ENCODE data around the gene TMLHE.
A peak's percentile ranks its signal among the peaks of the same experiment; 100 is the strongest.
"Not testable (repeated sequence)": the region's sequence is repeated elsewhere in the genome, so short reads cannot be mapped to it uniquely, and the experiment has no call there.

Gene TMLHE, protein sequence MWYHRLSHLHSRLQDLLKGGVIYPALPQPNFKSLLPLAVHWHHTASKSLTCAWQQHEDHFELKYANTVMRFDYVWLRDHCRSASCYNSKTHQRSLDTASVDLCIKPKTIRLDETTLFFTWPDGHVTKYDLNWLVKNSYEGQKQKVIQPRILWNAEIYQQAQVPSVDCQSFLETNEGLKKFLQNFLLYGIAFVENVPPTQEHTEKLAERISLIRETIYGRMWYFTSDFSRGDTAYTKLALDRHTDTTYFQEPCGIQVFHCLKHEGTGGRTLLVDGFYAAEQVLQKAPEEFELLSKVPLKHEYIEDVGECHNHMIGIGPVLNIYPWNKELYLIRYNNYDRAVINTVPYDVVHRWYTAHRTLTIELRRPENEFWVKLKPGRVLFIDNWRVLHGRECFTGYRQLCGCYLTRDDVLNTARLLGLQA

DNA sequence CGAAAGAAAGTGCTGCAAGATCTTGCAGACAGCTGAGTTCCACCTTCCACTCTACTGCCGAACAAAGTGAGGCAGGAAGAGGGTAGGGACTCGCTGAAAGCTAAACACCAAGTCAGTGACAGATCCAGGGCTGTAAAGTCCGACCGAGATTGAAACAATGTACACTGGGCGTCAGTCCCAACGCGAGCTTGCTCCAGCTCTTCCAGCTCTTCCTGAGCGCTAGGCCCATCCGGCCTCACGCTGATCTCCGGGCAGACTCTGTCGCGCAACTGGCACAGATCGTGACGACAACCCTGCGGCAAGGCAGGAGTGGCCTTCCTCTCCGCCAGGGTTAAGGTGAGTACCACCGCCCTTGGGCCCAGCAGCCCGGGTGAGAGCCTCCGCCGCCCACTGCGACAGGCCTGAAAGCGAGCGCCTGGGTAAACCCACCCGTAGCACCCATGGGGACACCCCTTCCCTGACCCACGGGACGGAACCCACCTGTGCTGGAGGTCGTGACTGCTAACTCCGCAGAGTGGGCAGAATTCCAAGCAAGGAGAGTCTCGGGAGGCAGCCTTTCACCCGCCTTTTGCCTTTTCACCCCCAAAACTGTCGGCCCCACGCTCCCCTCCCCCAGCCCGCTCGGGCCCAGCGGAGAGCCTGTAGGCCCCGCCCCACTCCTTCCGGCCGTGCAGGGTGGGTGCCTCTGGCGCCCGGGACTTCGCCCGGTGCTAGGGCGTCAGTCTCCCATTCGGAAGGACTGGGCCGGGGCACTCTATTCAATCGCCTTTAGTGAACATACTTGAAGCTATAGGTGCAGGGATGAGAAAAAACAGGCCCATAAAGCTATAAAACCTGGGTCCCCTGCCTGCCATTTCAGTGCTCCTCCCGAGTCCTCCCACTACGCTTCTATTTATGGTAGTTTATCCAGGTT is at the start of gene TMLHE, which contains the start of gene SPRY3:
Gene TMLHE (minus strand): TSS at position 641 of the 913 bp plus-strand sequence. CDS start 67,676 bp downstream, outside the sequence.
Gene SPRY3 (plus strand): TSS at position 275 of the 913 bp plus-strand sequence.
- DNase-seq (ENCODE audit: low spot score), result peak; percentile 63

DNA sequence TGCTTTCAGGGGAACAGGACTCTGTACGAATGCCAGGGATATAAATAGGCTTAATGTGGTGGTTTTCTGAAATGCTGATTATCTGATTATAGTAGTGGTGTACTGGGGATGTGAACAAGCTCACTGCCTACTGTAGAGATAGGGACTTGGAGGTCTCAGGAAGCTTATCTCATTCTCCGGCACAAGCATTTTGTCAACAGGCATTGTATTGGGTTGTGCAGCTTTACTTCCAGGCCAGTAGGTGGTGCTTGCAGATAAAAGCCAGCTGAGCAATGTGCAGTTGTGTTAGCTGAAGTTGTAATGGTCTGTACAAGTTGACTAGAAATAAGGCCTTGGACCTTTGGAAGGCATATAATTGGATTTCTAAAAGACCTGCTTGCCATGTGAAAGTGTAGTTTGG is 49.5 kb upstream of the TMLHE start:
- no peak for DNase-seq (ENCODE audit: low spot score)

DNA sequence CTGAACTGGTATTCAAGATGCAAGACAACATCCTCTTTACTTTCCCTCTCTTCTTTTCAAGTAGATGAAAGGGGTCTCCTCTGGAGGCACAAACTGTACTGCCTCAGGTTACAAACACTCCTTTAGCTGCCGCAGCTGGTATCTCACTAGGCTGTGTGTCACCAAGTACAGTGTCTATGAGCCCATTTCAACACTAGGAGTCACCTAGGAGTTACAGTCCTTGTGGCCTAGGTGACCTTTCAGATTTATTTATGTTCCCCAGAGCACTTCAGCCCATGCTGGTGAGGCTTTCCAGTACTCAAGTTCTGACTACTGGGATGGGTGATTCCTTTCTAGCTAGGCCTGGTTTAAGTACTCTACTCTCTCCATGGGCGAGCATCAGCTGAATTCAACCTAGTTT is 32.4 kb upstream of the TMLHE start:
- DNase-seq (ENCODE audit: low spot score), result no peak

DNA sequence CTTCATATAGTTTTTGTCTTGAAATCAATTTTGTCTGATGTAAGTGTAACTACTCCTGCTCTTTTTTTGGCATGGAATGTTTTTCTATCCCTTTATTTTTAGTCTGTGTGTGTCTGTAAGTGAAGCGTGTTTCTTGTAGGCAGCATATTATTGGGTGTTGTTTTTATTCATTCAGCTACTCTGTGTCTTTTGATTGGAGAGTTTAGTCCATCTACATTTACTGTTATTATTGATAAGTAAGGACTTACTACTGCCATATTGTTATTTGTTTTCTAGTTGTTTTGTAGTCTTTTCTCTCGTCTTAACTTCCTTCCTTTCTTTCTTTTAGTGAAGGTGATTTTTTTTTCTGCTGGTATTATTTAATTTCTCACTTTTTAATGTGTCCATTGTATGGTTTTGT is 30.5 kb upstream of the TMLHE start:
- DNase-seq (ENCODE audit: low spot score), result no peak

DNA sequence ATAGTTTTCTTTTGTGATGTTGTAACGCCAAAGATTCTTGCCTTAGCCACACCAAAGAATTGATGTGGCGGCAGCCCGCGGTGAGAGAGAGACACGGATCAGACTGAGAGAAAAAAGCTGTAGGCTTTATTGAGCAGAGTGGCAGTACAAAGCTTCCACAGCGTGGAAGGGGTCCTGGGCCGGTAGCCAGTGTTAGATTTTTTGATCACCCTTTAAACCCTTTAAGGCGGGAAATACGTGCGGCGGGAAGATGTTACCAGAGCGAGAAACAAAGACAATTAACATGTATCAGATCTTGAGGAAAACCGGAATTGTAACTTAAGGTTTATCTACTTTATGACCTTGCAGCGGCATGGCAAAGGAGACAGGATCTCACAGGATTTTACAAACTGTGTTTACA is 28.6 kb upstream of the TMLHE start:
- not testable (repeated sequence) for DNase-seq (ENCODE audit: low spot score)

DNA sequence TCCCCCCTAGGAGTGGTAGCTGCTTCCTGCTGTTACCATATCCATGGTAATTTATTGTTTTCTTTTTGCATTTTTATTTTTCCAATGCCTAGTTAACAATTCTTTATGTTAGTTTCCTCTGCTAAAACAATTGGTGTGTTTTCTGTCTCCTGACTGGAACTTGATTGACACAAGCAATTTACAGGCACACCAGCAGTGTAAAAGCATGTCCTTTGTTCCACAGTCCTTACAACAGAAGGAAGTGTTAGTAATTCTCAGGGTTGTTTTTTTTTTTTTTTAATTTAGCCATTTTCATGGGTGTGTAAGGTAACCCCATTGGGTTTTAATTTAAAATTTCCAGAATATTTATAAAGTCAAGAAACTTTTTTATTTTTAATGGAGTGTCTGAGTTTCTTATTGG is 25.0 kb upstream of the TMLHE start:
- DNase-seq (ENCODE audit: low spot score), result no peak

DNA sequence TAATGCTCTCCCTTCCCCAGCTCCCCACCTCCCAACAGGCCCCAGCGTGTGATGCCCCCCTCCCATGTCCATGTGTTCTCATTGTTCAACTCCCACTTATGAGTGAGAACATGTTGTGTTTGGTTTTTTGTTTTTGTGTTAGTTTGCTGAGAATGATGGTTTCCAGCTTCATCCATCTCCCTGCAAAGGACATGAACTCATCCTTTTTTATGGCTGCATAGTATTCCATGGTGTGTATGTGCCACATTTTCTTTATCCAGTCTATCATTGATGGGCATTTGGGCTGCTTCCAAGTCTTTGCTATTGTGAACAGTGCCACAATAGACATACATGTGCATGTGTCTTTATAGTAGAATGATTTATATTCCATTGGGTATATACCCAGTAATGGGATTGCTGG is 22.3 kb upstream of the TMLHE start:
- not testable (repeated sequence) for DNase-seq (ENCODE audit: low spot score)

DNA sequence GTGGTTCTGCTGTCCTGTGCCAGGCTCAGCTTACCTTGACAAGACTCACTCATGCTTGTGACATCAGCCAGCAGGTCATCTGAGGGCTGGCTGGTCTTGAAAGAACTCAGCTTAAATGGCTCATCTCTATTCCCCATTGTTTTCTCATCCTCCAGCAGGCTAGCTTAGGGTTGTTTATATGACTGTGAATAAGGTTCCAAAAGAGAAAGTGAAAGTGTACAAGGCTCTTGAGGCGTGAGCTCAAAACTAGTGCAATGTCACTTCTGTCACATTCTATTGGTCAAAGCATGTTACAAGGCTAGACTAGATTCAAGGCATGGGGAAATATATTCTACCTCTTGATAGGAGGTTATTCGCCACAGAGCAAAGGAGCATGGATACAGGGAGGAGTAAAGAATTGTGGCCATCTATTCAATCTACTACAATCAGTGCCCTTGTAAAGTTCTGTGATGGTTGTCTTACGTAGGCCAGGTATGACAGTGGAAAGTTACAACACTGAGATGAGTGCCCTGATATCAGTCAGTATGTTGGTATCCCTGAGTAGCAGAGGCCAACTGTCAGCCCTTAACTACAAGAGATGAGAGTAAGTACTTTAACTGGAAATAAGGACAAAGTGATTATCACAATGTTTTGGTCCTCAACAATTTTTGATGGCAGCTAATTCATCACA is 19.8 kb upstream of the TMLHE start:
- peak; percentile 52 for DNase-seq (ENCODE audit: low spot score)

DNA sequence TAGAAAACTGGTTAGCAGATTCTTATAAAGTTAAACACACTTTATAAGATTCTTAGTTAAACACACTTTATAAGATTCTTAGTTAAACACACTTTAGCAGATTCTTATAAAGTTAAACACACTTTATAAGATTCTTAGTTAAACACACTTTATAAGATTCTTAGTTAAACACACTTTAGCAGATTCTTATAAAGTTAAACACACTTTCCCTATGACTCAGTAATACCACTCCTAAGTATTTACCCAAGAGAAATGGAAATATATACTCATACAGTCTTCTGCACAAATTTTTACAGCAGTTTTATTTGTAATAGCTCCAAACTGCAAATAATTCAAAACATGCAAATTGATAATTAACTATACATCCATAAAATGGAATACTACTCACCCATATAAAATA is 7.4 kb upstream of the TMLHE start:
- not testable (repeated sequence) for DNase-seq (ENCODE audit: low spot score)

DNA sequence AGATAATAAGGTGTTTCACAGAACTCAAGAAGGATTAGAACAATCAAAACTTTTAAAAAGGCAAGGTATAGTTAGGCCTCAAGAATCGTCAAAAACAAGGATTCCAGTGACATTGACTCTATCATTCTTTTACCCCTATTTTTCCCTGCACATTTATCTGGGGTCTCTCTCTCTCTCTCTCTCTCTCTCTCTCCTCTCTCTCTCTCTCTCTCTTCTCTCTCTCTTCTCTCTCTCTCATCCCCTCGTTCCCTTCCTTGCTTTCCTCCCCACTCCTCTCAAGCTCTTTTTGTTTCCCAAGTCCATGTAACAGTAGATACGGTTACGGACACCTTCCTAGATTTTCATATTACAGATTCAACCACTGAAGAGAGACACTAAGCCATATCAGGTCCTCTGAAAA is 3.2 kb upstream of the TMLHE start:
- DNase-seq (ENCODE audit: low spot score), result no peak

DNA sequence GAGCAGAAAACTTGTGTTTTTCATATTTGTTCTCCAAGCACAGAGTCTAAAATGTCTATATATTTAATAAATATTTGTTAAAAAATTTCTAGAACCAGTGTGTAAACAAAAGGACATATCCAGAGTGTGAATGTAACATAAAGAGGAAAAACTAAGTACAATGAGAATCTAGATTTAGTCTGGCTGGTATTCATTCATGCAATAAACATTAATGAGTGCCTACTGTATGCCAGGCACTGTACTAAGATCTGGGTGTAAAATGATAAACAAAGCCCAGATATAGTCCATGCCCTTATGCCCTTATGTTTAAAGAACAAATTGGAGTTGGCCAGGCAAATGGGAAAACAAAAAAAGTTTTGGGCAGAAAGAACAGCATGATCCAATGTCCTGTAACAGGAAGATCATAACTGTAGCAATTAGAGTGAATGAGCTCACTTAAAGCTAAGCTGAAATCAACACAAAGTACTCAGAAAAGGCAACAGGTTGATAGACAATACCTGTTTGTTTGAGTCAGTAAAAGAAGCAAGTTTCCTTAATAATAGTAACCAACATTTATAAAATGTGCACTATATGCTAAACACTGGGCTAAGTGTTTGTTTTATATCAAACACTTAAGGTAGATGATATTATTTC is 1.3 kb upstream of the TMLHE start:
- no peak for DNase-seq (ENCODE audit: low spot score)

DNA sequence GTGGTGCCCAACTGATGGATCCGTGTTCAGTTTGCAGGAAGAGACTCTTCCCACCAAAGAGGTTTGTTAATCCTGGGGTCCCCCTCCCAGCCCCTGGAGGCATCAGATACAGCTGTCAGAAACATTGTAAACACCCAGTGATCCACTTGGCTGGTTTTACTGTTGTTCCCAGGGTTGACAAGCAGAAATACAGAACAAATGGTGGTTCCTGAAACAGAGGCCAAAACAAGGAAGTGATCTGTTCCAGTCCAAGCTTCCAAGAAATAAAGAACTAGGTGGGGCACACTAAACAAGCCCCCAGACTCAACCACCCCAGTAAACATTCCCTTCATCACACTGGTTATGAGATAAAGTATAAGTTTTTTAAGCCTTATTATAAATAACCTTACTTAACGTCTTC is 1.4 kb downstream of the TMLHE start:
- DNase-seq (ENCODE audit: low spot score), result peak; percentile 1

DNA sequence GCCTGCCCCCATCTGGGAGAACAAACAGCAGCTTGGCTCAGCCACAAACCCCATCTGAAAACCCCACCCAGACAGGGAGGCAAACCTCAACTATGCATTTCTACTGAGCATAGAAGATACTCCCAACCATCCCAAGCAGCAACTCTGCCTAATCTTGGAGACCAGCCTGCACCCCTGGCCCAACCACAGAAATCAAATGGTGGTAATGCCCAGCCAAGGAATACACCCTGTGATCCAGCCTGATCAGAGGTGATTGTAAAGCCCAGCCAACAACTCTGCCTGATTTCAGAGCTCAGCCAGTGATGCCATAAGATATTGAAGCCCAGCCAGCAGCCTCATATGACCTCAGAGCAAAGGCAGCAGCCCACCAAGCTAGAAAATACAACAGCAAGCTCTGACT is 19.8 kb downstream of the TMLHE start:
- no peak for DNase-seq (ENCODE audit: low spot score)

DNA sequence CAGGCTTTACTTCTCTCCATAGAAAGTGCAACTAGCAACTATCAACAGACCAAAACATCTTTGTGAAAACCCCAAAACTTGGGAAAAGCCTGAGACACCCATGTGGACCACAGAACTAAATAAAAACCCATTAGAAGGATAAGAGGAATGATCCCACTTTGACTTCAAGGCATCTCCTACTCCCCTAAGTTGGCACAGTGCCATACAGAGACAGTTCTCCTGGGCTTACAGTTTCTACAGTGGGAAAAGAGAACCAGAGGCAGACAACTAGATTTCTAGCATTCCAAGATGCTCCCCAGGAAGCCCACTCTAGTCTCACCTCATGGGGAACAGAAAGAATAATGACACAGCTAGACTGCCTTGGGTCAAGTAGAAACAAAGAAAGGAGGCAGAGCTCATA is 20.4 kb downstream of the TMLHE start:
- no peak for DNase-seq (ENCODE audit: low spot score)

DNA sequence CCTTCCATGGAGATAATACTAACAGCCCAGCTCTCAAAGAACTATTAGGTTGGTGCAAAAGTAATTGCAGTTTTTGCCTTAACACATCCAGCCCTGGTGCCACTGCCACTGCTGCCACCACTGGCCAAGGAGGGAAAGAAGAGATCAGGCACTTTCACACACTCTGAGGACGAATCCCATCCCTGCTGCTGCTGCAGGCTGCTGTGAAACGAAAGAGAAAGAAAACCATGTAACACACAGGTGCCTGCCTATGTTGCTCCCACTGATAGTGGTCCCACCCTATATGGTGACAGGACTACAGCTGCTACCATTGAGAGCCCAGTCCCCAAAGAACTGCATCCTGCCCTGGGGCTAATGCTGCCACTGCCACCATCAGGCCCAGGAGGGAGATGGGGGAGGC is 35.1 kb downstream of the TMLHE start:
- DNase-seq (ENCODE audit: low spot score), result peak; percentile 0

DNA sequence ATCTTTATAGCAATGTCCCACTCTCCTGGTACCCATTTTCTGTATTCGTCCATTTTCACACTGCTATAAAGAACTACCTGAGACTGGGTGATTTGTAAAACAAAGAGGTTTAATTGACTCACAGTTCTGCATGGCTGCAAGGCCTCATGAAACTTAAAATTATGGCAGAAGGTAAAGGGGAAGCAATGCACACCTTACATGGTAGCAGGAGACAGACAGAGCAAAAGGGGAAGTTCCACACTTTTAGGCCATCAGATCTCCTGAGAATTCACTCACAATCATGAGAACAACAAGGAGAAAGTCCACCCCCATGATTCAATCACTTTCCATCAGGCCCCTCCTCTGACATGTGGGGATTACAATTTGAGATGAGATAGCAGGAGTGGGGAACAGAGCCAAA is 49.7 kb downstream of the TMLHE start:
- no peak for DNase-seq (ENCODE audit: low spot score)

DNA sequence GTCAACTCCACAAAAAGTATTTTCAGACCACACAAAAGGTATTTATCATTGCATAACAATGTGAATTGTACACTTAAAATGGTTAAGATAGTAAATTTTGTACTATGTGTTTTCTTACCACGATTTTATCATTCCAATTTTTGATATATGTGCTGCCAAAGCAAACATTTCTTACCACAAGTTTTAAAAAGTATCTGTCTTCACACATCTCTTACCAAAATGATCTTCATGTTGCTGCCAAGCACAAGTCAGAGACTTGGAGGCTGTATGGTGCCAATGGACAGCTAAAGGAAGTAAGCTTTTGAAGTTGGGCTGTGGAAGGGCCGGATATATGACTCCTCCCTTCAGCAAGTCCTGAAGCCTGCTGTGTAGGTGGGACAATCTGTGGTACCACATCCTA is 67.9 kb downstream of the TMLHE start:
- peak; percentile 0 for DNase-seq (ENCODE audit: low spot score)

DNA sequence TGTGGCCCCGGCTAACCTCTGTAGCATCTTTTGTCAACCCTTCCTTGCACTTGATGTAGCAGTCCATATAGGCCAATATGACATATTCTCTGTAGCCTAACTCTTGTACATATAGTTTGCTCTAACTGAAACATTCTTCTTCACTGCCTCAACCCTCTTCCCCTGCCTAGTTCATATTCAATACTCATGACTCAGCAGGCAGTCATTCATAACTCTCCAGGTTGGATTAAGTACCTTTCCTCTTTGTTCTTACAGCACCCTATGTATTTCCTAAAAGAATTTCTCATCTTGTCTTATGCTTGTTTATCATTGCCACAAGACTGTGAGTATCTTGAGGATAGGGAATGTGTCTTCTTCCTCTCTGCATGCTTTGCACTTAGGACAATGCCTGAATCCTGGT is 76.9 kb downstream of the TMLHE start:
- DNase-seq (ENCODE audit: low spot score), result peak; percentile 57

DNA sequence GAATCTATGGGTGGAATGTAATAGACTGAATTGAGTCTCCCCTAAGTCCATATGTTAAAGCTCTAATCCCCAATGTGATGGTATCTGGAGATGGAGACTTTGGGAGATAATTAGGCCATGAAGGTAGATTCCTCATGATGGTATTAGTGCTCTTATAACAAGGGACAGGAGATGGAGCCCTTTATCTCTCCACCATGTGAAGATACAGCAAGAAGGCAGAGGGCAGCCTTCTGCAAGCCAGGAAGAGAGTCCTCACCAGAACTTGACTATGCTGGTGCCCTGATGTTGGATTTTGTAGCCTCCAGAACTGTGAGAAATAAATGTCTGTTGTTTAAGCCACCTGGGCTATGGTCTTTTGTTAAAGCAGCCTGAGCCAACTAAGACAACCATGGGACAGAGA is 78.0 kb downstream of the TMLHE start:
- DNase-seq (ENCODE audit: low spot score), result no peak

DNA sequence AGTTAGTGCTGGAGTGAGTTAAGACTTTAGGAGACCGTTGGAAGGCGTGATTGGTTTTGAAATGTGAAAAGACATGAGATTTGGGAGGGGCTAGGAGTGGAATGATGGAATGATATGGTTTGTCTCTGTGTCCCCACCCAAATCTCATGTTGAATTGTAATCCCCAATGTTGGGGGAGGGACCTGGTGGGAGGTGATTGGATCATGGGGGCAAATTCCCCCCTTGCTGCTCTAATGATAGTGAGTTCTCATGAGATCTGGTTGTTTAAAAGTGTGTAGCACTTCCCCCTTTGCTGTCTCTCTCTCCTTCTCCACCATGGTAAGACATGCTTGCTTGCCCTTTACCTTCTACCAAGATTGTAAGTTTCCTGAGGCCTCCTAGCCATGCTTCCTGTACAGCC is 85.7 kb downstream of the TMLHE start:
- DNase-seq (ENCODE audit: low spot score), result not testable (repeated sequence)

DNA sequence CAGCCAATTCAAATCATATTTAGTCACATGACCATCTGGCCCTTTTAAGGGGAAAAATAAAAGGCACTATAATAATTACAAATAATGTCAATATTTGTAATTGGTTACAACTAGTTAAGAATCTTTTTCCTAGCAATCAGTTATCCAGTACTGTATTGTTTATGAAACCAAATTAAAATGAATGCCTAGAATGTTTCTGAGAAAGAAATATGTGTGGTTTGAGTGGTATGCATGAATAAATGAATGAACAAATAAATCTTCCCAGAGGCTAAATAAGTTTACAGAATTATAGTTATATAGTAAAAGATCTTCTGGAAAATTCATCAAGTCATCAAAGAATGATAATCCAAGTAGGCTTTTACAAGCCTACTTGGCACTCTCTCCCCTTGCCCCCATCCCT is 98.5 kb downstream of the TMLHE start:
- DNase-seq (ENCODE audit: low spot score), result no peak

DNA sequence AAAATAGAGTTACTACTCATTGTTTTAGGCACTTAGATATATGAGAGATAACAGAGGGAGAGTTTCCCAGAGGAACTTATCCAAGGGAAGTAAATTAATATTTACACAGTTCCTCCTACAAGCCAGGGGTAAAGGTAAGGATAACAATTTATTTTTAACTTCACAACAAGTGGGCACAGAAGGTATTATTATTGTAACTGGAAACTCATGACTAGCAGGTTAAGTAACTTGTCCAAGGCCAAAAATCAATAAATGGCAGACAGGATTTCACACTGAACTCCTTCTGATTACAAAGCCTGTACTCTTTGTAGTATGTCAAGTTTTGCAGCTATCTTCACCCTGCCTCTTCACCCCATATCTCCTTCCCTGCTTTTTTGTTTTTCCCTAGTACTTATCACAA is 107.5 kb downstream of the TMLHE start:
- DNase-seq (ENCODE audit: low spot score), result no peak
